GM12865 (cell line): Measurements from ENCODE around the gene PPP2R5C.

Experiments
- DNase-seq: peaks from one replicate; pipeline ENCODE4 v3.0.0; 2010; ENCODE audit warnings: low read depth
- H3K4me3 ChIP-seq: 2 replicates; pipeline ENCODE4 v1.5.1; 2011; ENCODE audit warnings: mild to moderate bottlenecking, low read depth, low read length, control low read depth
- TF ChIP-seq, protein P1 (sequence below): IDR thresholded peaks from 2 replicates; pipeline ENCODE4 v1.5.1; 2011; ENCODE audit warnings: low read length, control low read depth, low read depth, inconsistent platforms; ENCODE audit not compliant: insufficient read depth; ENCODE audit errors: missing control alignments

PPP2R5C gene

DNA sequence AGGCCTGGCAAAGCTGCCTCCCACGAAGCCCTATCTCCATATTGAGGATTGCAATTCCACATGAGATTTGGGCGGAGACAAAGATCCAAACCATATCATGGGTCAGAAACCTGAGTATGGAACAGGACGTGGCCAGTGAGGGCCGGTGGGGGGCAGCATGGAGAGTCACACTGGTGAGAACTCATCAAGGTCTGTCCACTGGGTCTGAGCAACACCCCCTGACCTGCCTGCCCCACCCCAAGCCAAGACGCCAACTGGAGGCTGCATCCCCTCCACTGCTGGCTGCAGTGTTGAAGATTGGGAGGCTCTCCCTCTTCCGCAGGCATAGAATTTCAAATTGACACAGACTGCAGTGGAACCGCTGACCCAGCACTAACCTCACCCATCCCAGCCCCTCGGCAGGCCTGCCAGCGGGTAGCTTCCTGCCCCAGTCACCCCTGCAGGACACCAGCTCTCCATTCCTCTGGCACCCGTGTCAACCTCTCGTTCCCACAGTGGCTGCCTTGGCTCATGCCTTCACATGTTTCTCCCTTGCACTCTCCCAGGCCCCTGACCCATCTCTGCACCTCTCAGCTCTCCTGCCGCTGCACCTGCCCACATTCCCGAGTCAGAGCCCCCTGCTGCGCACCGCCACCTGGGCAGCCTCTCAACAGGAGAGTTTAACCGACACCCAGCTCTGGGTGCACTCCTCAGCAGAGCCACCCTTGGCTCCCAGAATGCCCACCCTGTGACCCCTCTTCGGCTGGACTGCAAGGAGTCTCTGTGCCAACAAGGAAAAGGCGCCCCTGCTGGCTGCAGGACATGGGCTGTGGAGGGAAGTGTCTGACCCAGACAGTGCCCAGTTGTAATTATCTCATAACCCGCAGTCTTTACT lies 45.2 kb upstream of the PPP2R5C start:
- TF ChIP-seq, protein P1, sequence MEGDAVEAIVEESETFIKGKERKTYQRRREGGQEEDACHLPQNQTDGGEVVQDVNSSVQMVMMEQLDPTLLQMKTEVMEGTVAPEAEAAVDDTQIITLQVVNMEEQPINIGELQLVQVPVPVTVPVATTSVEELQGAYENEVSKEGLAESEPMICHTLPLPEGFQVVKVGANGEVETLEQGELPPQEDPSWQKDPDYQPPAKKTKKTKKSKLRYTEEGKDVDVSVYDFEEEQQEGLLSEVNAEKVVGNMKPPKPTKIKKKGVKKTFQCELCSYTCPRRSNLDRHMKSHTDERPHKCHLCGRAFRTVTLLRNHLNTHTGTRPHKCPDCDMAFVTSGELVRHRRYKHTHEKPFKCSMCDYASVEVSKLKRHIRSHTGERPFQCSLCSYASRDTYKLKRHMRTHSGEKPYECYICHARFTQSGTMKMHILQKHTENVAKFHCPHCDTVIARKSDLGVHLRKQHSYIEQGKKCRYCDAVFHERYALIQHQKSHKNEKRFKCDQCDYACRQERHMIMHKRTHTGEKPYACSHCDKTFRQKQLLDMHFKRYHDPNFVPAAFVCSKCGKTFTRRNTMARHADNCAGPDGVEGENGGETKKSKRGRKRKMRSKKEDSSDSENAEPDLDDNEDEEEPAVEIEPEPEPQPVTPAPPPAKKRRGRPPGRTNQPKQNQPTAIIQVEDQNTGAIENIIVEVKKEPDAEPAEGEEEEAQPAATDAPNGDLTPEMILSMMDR, result no peak
- DNase-seq, result no peak

DNA sequence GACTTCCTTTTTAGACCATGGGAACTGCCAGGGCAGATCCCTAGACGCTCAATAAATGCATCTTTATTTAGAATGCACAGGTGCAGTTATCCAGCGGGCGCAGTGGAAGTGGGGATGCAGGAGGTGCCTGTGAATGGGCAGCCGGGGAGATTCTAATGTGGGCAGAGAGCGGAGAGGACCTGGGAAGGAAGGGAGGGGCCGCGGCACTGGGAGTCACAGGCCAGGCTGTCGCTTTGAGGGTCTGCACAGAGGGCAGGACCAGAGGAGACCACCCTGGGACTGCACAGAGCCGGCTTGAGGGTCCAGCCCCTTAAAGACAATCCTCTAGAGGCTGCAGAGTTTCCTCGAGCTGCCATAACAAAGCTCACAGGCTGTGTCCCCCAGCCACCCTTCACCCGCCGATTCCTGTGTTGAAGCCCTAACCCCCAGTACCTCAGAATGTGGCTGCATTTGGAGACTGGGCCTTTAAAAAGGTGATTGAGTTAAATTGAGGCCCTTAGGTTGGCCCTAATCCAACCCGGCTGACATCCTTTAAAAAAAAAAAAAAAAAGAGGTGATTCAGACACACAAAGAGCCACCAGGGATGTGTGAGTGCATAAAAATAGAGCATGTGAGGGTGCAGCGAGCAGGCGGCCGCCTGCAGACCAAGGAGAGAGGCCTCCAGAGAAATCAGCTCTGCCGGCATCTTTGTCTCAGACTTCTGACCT lies 44.4 kb upstream of the PPP2R5C start:
- TF ChIP-seq, protein P1, result no peak
- DNase-seq, result no peak
- no peak overlapping the region for H3K4me3 ChIP-seq

More for the DNA sequence above, 45.2 kb upstream of the PPP2R5C start:
- no peak overlapping the region for H3K4me3 ChIP-seq

DNA sequence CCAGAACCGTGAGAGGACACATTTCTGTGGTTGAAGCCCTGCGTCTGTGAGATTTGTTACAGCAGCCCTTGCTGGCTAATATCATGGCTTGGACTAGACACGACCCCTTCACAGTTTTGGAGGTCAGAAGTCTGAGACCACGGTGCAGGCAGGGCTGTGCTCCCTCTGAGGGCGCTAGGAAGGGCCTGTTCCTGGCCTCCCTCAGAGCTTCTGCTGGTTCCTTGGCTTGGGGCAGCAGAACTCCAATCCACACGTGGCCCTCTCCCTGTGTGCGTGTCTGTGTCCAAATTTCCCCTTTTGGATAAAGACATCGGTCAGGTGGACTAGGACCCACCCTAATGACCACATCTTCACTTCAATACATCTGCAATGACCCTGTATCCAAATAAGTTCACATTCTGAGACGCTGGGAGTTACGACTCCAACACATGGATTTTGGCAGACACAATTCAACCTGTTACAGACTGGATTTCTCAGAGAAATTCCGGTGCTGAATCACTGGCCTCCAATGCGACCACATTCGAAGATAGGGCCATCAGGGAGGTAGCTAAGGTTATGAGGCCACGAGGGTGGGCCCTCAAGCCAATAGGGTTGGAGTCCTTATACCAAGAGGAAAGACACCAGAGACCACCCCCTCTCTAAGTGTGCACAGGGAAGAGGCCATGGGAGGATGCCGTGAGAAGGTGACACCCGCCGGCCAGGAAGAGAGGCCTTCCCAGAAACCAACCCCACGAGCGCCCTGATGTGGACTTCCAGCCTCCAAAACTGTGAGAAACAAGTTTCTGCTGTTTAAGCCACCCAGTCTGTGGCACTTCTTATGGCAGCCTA lies 43.6 kb upstream of the PPP2R5C start:
- no peak for DNase-seq
- H3K4me3 ChIP-seq, result no peak overlapping the region
- TF ChIP-seq, protein P1, result no peak

DNA sequence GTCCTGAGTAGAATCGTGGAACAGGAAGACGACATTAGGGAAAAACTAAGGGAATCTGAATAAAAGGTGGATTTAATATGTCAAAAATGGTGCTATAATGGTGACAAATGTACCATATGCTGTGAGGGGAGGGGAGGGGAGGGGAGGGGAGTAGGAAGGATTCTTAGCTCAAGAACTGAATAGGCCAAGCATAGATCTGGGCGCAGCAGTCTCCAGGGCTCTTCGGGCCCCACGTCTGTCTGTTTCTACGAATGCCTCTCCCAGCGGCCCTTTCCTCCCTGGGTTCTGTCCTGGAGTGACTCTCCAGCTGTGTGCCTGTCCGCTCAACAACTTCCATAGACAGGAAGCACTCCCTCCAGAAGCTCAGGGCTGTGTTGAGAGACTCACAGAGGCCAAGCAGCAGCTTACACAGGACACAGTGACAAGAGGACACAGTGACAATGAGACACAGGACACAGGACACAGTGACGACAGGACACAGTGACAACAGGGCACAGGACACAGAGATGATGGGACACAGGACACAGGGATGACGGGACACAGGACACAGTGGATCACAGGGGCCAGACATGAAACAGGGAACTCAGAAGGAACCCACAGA lies 42.4 kb upstream of the PPP2R5C start:
- no peak overlapping the region for H3K4me3 ChIP-seq
- TF ChIP-seq, protein P1, result no peak
- no peak for DNase-seq

DNA sequence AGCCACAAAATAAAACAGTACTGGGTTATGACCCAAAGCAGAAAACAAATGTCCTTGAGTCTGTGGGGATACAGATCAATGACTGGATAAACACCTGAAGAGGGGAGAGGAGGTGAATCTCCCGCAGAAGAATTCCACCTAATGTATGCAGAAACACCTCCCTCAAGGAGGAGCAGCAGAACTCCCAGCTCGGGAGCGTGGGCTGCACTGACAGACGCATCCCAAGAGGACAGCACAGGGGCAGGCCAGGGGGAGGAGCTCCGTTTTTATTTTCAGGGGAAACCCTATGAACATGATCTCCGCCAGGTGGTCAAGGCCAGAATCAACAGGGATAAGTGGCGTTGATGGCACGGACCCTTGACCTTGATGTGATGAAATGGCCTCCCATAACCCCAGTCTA lies 41.8 kb upstream of the PPP2R5C start:
- no peak overlapping the region for H3K4me3 ChIP-seq
- TF ChIP-seq, protein P1, result no peak
- no peak for DNase-seq

DNA sequence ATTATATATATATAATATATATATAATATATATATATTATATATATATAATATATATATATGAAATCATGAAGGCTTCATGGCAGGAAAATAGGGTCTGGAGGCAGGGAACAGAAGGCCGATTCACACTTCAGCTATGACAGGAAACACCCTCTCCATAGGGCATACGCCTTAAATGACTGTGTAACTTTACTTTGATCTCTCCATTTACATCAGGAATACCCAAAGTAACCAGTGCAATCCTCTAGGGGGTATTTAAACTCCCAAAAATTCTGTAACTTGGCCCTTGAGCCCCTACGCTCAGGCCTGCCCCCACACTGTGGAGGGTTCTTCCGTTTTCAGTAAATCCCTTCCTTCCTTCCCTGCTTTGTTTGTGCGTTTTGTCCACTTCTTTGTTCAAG lies 40.4 kb upstream of the PPP2R5C start:
- no peak overlapping the region for H3K4me3 ChIP-seq
- TF ChIP-seq, protein P1, result no peak
- DNase-seq, result no peak
